Measurements from ENCODE around the gene HLCS. TPM values are rescaled to one million over a fixed set of nuclear protein-coding genes. Genes with fewer than 3 reads are reported as not detected.

The HLCS gene
- total RNA-seq, 6 experiments from 2014 or later = 20.3 to 24.5 (median 22.2) TPM

DNA sequence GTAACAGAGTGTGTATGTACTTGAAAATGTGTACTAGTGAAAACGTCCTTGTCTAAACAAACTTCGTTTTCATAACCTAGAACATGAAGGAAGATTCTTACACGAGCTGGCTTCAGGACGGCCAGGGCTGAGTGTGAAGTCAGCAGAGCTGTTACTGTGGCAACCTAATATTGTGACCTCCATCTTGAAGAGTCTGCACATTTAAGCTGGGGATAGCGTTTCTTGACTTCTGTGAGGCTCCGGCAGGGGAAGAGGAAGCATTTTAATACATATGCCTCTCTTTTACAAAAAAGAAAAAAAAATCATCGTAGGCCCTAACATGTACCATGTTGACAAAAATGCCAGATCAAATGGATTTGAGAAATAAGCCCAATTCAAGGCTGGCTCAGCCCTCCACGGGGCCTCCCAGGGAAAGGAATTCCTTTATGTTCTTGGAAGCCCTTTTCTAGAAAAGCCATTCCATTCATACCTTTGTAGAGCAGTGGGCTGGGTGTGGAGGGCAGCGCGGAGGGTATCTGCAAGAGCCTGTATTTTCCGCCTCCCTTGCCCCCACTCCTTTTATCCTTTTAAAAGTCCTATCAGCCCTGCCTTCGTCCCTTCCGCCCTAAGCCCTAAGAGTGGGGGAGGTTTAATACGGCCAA lies 216.4 kb downstream of the HLCS start:
- H3K9me3 Mint-ChIP-seq = no peaks in the 10 kb centered on the region
- DNase-seq = no peak

DNA sequence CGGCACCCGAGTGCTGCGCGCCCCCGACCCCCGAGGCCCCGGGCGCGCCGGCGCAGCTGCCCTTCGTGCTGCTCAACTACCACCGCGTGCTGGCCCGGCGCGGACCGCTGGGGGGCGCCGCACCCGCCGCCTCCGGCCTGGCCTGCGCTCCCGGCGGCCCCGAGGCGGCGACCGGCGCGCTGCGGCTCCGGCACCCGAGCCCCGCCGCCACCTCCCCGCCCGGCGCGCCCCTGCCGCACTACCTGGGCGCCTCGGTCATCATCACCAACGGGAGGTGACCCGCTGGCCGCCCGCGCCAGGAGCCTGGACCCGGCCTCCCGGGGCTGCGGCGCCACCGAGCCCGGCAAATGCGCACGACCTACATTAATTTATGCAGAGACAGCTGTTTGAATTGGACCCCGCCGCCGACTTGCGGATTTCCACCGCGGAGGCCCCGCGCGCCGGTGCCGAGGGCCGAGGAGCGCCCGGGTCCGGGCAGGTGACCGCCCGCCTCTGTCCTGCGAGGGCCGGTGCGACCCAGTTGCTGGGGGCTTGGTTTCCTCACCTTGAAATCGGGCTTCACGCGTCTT lies 218.6 kb downstream of the HLCS start:
- Mint-ChIP-seq H3K36me3 (ENCODE audit: low read depth) (peaks cover 13% of the 10 kb centered on the region), H3K27me3 (ENCODE audit: insufficient read depth) (peaks cover 2% of the 10 kb centered on the region), H3K4me3 (peak overlapping the region; percentile 72), H3K4me1 (ENCODE audit: low read depth) (peaks cover 36% of the 10 kb centered on the region), H3K27ac (no peak overlapping the region), H3K9me3 (no peaks in the 10 kb centered on the region)
- TF ChIP-seq, protein P1, sequence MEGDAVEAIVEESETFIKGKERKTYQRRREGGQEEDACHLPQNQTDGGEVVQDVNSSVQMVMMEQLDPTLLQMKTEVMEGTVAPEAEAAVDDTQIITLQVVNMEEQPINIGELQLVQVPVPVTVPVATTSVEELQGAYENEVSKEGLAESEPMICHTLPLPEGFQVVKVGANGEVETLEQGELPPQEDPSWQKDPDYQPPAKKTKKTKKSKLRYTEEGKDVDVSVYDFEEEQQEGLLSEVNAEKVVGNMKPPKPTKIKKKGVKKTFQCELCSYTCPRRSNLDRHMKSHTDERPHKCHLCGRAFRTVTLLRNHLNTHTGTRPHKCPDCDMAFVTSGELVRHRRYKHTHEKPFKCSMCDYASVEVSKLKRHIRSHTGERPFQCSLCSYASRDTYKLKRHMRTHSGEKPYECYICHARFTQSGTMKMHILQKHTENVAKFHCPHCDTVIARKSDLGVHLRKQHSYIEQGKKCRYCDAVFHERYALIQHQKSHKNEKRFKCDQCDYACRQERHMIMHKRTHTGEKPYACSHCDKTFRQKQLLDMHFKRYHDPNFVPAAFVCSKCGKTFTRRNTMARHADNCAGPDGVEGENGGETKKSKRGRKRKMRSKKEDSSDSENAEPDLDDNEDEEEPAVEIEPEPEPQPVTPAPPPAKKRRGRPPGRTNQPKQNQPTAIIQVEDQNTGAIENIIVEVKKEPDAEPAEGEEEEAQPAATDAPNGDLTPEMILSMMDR (IDR thresholded peaks at IDR 0.05) = no peak
- DNase-seq = no peak

More for the DNA sequence above, 216.4 kb downstream of the HLCS start:
- TF ChIP-seq, protein P1 (IDR thresholded peaks at IDR 0.05) = no peak
- Mint-ChIP-seq H3K36me3 (ENCODE audit: low read depth) (peaks cover 17% of the 10 kb centered on the region), H3K27me3 (ENCODE audit: insufficient read depth) (peaks cover 2% of the 10 kb centered on the region), H3K4me1 (ENCODE audit: low read depth) (peaks cover 49% of the 10 kb centered on the region), H3K27ac (peak overlapping the region; percentile 51; the same call in 1 of the 2 replicates), H3K4me3 (no peak overlapping the region)

DNA sequence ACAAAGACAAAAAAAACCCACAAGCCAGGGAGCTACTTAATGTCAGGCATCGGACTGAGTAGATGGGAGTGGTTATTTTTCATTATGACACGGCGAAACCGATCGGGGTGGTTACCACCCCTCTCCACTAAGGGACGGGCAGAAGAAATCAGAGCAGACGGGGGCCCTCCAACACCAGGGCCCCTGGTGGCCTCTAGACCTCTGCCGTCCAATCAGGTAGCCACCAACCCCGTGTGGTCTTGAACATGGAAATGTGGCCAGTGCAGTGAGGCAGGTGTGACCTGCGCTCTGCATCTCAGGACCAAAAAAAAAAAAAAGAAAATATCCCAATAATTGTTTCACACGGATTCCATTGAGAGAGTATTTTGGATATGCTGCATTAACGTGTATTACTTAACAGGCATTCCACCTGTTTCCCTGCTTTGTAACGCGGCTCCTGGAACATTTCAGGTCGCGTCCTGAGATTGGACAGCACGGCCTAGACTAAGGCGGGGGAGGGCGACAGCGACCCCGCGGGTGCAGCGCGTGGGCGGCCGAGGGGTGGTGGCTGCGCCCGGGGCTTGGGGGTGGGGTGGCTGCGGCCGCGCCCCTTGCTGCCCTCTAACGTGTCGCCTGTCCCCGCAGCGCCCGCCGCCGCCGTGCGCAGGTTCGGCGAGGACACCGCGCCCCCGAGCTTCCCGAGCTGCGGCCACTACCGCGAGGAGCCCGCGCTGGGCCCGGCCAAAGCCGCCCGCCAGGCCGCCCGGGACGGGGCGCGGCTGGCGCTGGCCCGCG lies 219.2 kb downstream of the HLCS start:
- Mint-ChIP-seq H3K27ac (no peak overlapping the region), H3K9me3 (no peaks in the 10 kb centered on the region), H3K4me1 (ENCODE audit: low read depth) (peaks cover 29% of the 10 kb centered on the region), H3K27me3 (ENCODE audit: insufficient read depth) (peaks cover 5% of the 10 kb centered on the region), H3K36me3 (ENCODE audit: low read depth) (peaks cover 10% of the 10 kb centered on the region; the same call in 1 of the 2 replicates), H3K4me3 (peak overlapping the region; percentile 77)
- TF ChIP-seq, protein P1 (IDR thresholded peaks at IDR 0.05) = 0 out of 2 replicates have a peak, but pooled peaks have one; percentile 5
- no peak for DNase-seq

DNA sequence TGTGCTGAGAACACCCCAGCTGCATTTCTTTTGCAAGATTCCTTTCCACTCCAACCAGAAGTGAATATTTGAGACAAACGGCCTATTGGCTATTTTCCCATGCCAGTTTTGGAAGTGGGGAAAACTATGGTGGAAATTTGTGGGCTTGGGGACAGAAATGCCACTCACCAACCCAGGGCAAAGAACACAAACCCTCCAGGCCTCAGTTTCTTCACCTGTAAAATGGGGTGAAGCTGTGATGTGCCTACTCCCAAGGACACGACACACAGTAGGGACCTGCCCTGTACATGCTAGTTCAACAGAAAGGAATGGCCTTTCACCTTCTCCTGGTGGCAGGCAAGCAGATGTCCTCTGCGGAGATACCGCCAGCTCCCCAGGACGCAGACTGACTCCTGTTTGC lies 221.0 kb downstream of the HLCS start:
- Mint-ChIP-seq H3K4me1 (ENCODE audit: low read depth) (peaks cover 22% of the 10 kb centered on the region), H3K36me3 (ENCODE audit: low read depth) (peaks cover 6% of the 10 kb centered on the region; the same call in 1 of the 2 replicates), H3K27me3 (ENCODE audit: insufficient read depth) (peaks cover 8% of the 10 kb centered on the region), H3K27ac (no peak overlapping the region), H3K4me3 (no peak overlapping the region), H3K9me3 (no peaks in the 10 kb centered on the region)
- no peak for DNase-seq
- TF ChIP-seq, protein P1 (IDR thresholded peaks at IDR 0.05) = no peak

DNA sequence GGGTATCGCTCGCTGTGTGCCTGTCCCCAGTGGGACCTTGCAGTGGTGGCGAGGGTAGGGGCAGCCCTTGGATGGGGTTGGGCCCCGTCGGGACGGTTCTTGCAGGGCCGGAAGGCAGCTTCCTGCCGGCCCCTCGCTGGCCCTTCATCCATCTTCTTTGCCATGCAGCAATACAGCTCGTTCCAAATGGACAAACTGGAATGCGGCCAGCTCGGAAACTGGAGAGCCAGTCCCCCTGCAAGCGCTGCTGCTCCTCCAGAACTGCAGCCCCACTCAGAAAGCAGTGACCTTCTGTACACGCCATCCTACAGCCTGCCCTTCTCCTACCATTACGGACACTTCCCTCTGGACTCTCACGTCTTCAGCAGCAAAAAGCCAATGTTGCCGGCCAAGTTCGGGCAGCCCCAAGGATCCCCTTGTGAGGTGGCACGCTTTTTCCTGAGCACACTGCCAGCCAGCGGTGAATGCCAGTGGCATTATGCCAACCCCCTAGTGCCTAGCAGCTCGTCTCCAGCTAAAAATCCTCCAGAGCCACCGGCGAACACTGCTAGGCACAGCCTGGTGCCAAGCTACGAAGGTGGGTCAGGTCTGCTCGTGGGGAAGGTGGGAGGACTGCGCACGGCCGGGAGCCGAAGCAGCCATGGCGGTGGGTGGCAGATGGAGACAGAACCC lies 221.8 kb downstream of the HLCS start:
- H3K27me3 Mint-ChIP-seq (ENCODE audit: insufficient read depth) = peaks cover 13% of the 10 kb centered on the region
- H3K36me3 Mint-ChIP-seq (ENCODE audit: low read depth) = peaks cover under 1% of the 10 kb centered on the region; the same call in 1 of the 2 replicates
- H3K4me3 Mint-ChIP-seq = no peak overlapping the region
- peaks cover 15% of the 10 kb centered on the region for H3K4me1 Mint-ChIP-seq (ENCODE audit: low read depth)
- no peak overlapping the region for H3K27ac Mint-ChIP-seq
- TF ChIP-seq, protein P1 (IDR thresholded peaks at IDR 0.05) = no peak
- no peak for DNase-seq
- H3K9me3 Mint-ChIP-seq = no peaks in the 10 kb centered on the region

All from HFFc6 (cell line).